ENCODE data around the gene PROZ.

GRCh38 chr13:113208421-113209335 is 50.2 kb downstream of the PROZ start, which contains the start of gene PCID2:
- TF ChIP-seq CTCF (conservative IDR thresholded peaks at IDR 0.05 in 1 of 2, IDR thresholded peaks at IDR 0.05 in 1 of 2; ENCODE audit: extremely low read depth in 1 of 2, insufficient read depth in 1 of 2, low read depth in 1 of 2, low read length in 2 of 2) = peak in 1 of 2 donors; percentile 9
- no peak for TF ChIP-seq EZH2 (IDR thresholded peaks at IDR 0.05; ENCODE audit: borderline replicate concordance, low read length)

Data from mammary epithelial cell (primary cell).